Measurements from ENCODE around the gene CDK18.

The CDK18 gene

GRCh38 chr1:205580923-205581180, 76.4 kb downstream of the CDK18 start:
- ChIA-PET CTCF (interaction anchor here (1.2 to 3.7 kb wide), 5 partner anchors 8 to 77 kb away, joined by 3 to 20 read pairs (median 7); no protein-coding TSS in a partner anchor), POLR2A (no interaction called here)
- no peak overlapping the region for H3K4me3 ChIP-seq (ENCODE audit: low read depth, low read length)
- DNase-seq (ENCODE audit: low read depth, low spot score), result no peak
- TF ChIP-seq CTCF (IDR thresholded peaks at IDR 0.05; ENCODE audit: insufficient read depth, low read length, missing control alignments), result no peak

GRCh38 chr1:205581321-205581980, 77.0 kb downstream of the CDK18 start:
- TF ChIP-seq CTCF (IDR thresholded peaks at IDR 0.05; ENCODE audit: insufficient read depth, low read length, missing control alignments), result no peak
- CTCF ChIA-PET, result interaction anchor here (1.2 to 1.8 kb wide), 3 partner anchors 11 to 77 kb away, joined by 4 to 8 read pairs (median 7); no protein-coding TSS in a partner anchor
- POLR2A ChIA-PET, result no interaction called here
- H3K4me3 ChIP-seq (ENCODE audit: low read depth, low read length), result no peak overlapping the region
- DNase-seq (ENCODE audit: low read depth, low spot score), result no peak

- TF ChIP-seq CTCF (IDR thresholded peaks at IDR 0.05; ENCODE audit: insufficient read depth, low read length, missing control alignments), result no peak
- ChIA-PET CTCF (interaction anchor here (1.2 to 1.8 kb wide), 2 partner anchors 10 to 53 kb away, joined by 4 to 7 read pairs; no protein-coding TSS in a partner anchor), POLR2A (no interaction called here)
Measured at GRCh38 chr1:205582046-205582445, 77.6 kb downstream of the CDK18 start.

More at GRCh38 chr1:205582046-205582445, 77.6 kb downstream of the CDK18 start:
- H3K4me3 ChIP-seq (ENCODE audit: low read depth, low read length), result no peak overlapping the region
- DNase-seq (ENCODE audit: low read depth, low spot score), result no peak
